HG03095 (cell line): ENCODE data around the gene GRM6.

Source experiments
- ATAC-seq: cut with Tn5 transposase; IDR thresholded peaks from one replicate; pipeline ENCODE4 v1.9.1; 2021; ENCODE audit warnings: moderate library complexity; ENCODE audit not compliant: unreplicated experiment

GRM6 gene

DNA sequence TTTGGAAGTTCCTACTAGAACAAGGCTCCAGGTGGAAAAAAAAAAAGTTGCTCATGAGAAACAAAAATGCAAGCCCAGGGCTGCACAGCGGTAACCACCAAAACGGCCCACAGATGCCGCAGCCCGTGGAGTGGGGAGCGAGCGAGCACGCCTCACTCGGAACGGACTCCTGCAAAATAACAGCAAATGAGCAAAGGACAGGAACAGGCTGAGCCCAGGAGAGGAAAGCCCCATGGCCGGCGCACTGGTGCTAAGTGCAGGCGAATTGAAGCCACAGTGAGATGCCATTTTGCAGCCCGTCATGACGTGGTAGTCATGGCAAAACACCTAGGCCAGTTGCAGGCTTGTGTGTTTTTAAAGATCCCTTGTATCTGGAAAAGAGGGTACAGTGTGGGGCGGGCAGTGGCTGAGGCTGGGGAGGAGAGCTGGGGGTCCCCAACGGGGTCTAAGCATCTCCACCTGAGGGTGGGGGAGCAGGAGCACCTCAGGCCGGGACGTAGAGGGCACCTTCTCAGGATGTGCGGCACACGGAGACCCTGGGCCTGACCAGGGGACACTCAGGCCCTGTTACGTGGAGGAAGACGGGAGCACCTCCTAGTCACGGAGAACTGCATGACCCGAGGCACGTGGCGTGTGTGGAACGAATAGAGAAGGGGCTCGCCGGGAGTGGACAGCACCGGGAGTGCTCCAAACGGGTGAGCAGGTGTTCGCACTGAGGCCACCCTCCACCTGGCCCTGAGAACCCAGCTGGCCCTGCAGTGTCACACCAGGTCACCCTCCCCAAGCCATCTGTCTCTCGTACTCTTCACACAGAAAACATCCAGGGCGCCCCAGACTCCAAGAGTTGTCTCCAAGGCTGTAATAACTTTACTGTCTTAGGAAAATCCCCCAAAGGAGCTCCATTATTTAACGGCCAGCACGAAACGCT lies 10.7 kb downstream of the GRM6 start:
- ATAC-seq = no peak

GRCh38 chr5:178983728-178984127 lies 11.4 kb downstream of the GRM6 start:
- ATAC-seq = no peak

GRCh38 chr5:178982941-178983340 lies 12.2 kb downstream of the GRM6 start:
- no peak for ATAC-seq

GRCh38 chr5:178981381-178981780 lies 13.7 kb downstream of the GRM6 start:
- ATAC-seq = no peak

- ATAC-seq = no peak
These were observed 29.6 kb downstream of the GRM6 start for GRCh38 chr5:178965465-178966055.

DNA sequence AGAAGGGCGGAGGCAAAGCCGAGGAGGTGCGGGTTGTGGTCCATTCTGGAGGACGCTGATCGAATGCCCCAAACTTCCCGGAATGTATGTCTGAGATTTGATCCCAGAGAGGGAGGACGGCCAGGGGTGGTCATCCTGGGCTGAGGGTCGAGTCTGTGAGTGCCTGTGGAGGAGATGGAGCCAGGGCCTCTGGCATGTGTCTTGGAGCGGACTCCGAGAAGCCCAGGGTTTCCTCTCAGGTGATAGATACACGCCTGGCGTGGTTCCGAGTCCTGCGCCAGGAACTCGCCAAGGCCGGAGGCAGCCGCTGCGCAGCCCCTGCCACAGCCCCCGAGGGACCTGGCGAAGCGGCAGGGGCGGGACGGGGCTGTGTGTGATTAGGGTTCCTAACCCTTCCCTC lies 53.8 kb downstream of the GRM6 start:
- no peak for ATAC-seq

GRCh38 chr5:178940569-178941360 lies 54.4 kb downstream of the GRM6 start, which contains the start of gene ZNF454:
ZNF454 (plus strand) TSS chr5:178941198; CDS start chr5:178942792, 1,594 bp downstream.
- ATAC-seq = no peak

- no peak for ATAC-seq
These were observed 63.0 kb downstream of the GRM6 start for GRCh38 chr5:178931846-178932760.
